ENCODE results near the gene UBR4. TPM values are rescaled to one million over a fixed set of nuclear protein-coding genes. Genes with fewer than 3 reads are reported as not detected.
"Not testable (repeated sequence)": the region's sequence is repeated elsewhere in the genome, so short reads cannot be mapped to it uniquely, and the experiment has no call there.

UBR4 gene
- total RNA-seq, 1 donor from 2014 or later, result 73.6 TPM

DNA sequence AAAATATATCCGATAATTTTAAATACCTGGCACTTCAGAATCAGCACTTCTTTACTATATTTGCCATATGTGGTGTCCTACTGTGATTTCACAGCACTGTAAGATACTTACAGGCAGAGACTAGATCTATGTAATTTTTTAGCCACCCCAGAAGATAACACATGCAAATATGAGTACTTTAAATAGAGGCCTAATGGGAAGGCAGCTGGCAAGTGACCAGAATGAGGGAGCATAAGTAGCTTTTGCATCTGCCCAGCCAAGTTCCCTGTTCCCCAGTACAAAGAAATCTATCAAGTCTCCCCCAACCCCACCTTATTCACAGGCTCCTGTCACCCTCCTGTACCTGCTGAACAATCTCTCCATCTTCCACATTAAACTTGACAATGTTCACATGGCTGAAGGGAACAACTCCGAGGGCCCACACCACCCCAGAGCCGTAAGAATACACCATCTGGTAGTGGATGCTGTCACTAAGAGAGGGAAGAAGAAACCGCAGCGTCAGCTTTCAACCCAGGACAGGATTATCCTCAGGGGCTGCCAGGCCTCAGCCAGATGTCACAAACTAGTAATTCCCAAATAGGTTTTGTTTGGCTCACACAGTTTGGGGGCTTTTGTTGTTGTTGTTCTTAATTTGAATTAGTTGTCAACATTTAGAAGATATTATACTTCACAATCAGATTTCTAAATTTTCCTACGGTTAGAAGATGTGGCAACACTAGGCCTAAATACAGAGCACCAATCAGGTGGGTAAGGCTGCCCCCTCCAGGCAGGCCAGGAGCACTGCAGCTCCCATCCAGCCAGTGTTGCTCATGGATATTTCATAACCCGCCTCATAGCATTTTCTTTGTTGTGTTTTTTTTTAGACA, 30.8 kb upstream of the UBR4 start:
- peaks cover 54 to 73% (median 72%) of the 10 kb centered on the region in 3 donors for H3K36me3 ChIP-seq (ENCODE audit: control insufficient read depth in 3 of 3, insufficient read depth in 3 of 3, low read length in 3 of 3)
- peaks cover 18 to 22% (median 21%) of the 10 kb centered on the region in 3 donors for H3K4me1 ChIP-seq (ENCODE audit: control insufficient read depth in 3 of 3, insufficient read depth in 3 of 3, low read length in 3 of 3)
- no peak overlapping the region for H3K4me3 ChIP-seq (ENCODE audit: low read length in 3 of 3)
- no peaks in the 10 kb centered on the region for H3K9me3 ChIP-seq (ENCODE audit: control insufficient read depth in 3 of 3, low read length in 3 of 3)
- peak overlapping the region; percentile 49 for H3K27ac ChIP-seq (ENCODE audit: low read depth, low read length)
- no peaks in the 10 kb centered on the region for H3K27me3 ChIP-seq (ENCODE audit: control insufficient read depth in 3 of 3, insufficient read depth in 3 of 3, low read length in 3 of 3)
- H3K9ac ChIP-seq (ENCODE audit: low read depth in 1 of 3, low read length in 3 of 3), result peak overlapping the region; percentile 5 to 72 (median 63)

DNA sequence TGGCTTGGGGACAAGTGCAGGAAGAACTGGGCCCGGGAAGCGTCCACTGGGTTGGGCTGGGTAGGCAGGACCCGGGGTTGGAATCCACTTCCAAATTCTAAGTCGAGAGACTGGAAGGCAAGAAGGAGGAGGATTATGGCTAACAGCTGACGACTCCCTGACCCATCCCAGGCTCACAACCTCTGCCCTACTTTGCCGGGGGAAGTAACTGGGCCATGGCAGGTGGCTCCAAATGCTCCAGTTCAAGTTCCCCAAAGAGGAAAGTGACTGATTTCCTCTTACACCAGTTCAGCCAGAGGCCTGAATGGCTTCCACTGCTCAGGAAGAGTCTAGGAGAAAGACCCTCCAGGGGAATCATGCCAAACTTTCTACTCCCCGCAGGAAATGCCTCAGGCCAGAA, 29.8 kb upstream of the UBR4 start:
- no peak overlapping the region for H3K4me3 ChIP-seq (ENCODE audit: low read length in 3 of 3)
- peak overlapping the region in 2 of 3 donors; percentile 47 to 72 for H3K9ac ChIP-seq (ENCODE audit: low read depth in 1 of 3, low read length in 3 of 3)
- H3K4me1 ChIP-seq (ENCODE audit: control insufficient read depth in 3 of 3, insufficient read depth in 3 of 3, low read length in 3 of 3), result peaks cover 18 to 22% (median 21%) of the 10 kb centered on the region in 3 donors
- H3K9me3 ChIP-seq (ENCODE audit: control insufficient read depth in 3 of 3, low read length in 3 of 3), result no peaks in the 10 kb centered on the region
- peaks cover 55 to 77% (median 66%) of the 10 kb centered on the region in 3 donors for H3K36me3 ChIP-seq (ENCODE audit: control insufficient read depth in 3 of 3, insufficient read depth in 3 of 3, low read length in 3 of 3)
- H3K27ac ChIP-seq (ENCODE audit: low read depth, low read length), result peak overlapping the region; percentile 49
- no peaks in the 10 kb centered on the region for H3K27me3 ChIP-seq (ENCODE audit: control insufficient read depth in 3 of 3, insufficient read depth in 3 of 3, low read length in 3 of 3)

- Histone ChIP-seq H3K27ac (ENCODE audit: low read depth, low read length) (no peak overlapping the region), H3K4me3 (ENCODE audit: low read length in 3 of 3) (no peak overlapping the region), H3K9me3 (ENCODE audit: control insufficient read depth in 3 of 3, low read length in 3 of 3) (no peaks in the 10 kb centered on the region), H3K9ac (ENCODE audit: low read depth in 1 of 3, low read length in 3 of 3) (peak overlapping the region in 1 of 3 donors; percentile 1), H3K36me3 (ENCODE audit: control insufficient read depth in 3 of 3, insufficient read depth in 3 of 3, low read length in 3 of 3) (peaks cover 46 to 68% (median 61%) of the 10 kb centered on the region in 3 donors), H3K4me1 (ENCODE audit: control insufficient read depth in 3 of 3, insufficient read depth in 3 of 3, low read length in 3 of 3) (peaks cover 19 to 28% (median 21%) of the 10 kb centered on the region in 3 donors), H3K27me3 (ENCODE audit: control insufficient read depth in 3 of 3, insufficient read depth in 3 of 3, low read length in 3 of 3) (no peaks in the 10 kb centered on the region)
Observed at GRCh38 chr1:19234224-19234623, 24.2 kb upstream of the UBR4 start.

GRCh38 chr1:19232524-19232846, 22.4 kb upstream of the UBR4 start:
- Histone ChIP-seq H3K9ac (ENCODE audit: low read depth in 1 of 3, low read length in 3 of 3) (no peak overlapping the region), H3K27me3 (ENCODE audit: control insufficient read depth in 3 of 3, insufficient read depth in 3 of 3, low read length in 3 of 3) (no peaks in the 10 kb centered on the region), H3K27ac (ENCODE audit: low read depth, low read length) (peak overlapping the region; percentile 21), H3K4me3 (ENCODE audit: low read length in 3 of 3) (no peak overlapping the region), H3K36me3 (ENCODE audit: control insufficient read depth in 3 of 3, insufficient read depth in 3 of 3, low read length in 3 of 3) (peaks cover 31 to 59% (median 46%) of the 10 kb centered on the region in 3 donors), H3K4me1 (ENCODE audit: control insufficient read depth in 3 of 3, insufficient read depth in 3 of 3, low read length in 3 of 3) (peaks cover 17 to 26% (median 18%) of the 10 kb centered on the region in 3 donors), H3K9me3 (ENCODE audit: control insufficient read depth in 3 of 3, low read length in 3 of 3) (no peaks in the 10 kb centered on the region)

GRCh38 chr1:19231736-19232523, 21.9 kb upstream of the UBR4 start:
- Histone ChIP-seq H3K36me3 (ENCODE audit: control insufficient read depth in 3 of 3, insufficient read depth in 3 of 3, low read length in 3 of 3) (peaks cover 29 to 58% (median 46%) of the 10 kb centered on the region in 3 donors), H3K4me1 (ENCODE audit: control insufficient read depth in 3 of 3, insufficient read depth in 3 of 3, low read length in 3 of 3) (peaks cover 17 to 26% (median 18%) of the 10 kb centered on the region in 3 donors)
- H3K27me3 ChIP-seq (ENCODE audit: control insufficient read depth in 3 of 3, insufficient read depth in 3 of 3, low read length in 3 of 3); H3K9me3 ChIP-seq (ENCODE audit: control insufficient read depth in 3 of 3, low read length in 3 of 3); H3K4me3 ChIP-seq (ENCODE audit: low read length in 3 of 3); H3K9ac ChIP-seq (ENCODE audit: low read depth in 1 of 3, low read length in 3 of 3); H3K27ac ChIP-seq (ENCODE audit: low read depth, low read length): not testable (repeated sequence)

- H3K27ac ChIP-seq (ENCODE audit: low read depth, low read length), result no peak overlapping the region
- H3K9me3 ChIP-seq (ENCODE audit: control insufficient read depth in 3 of 3, low read length in 3 of 3), result no peaks in the 10 kb centered on the region
- no peaks in the 10 kb centered on the region for H3K27me3 ChIP-seq (ENCODE audit: control insufficient read depth in 3 of 3, insufficient read depth in 3 of 3, low read length in 3 of 3)
- H3K4me3 ChIP-seq (ENCODE audit: low read length in 3 of 3), result no peak overlapping the region
- peaks cover 37 to 62% (median 60%) of the 10 kb centered on the region in 3 donors for H3K36me3 ChIP-seq (ENCODE audit: control insufficient read depth in 3 of 3, insufficient read depth in 3 of 3, low read length in 3 of 3)
- H3K9ac ChIP-seq (ENCODE audit: low read depth in 1 of 3, low read length in 3 of 3), result no peak overlapping the region
- peaks cover 17 to 26% (median 18%) of the 10 kb centered on the region in 3 donors for H3K4me1 ChIP-seq (ENCODE audit: control insufficient read depth in 3 of 3, insufficient read depth in 3 of 3, low read length in 3 of 3)
Observed at GRCh38 chr1:19229828-19230325, 19.8 kb upstream of the UBR4 start.

DNA sequence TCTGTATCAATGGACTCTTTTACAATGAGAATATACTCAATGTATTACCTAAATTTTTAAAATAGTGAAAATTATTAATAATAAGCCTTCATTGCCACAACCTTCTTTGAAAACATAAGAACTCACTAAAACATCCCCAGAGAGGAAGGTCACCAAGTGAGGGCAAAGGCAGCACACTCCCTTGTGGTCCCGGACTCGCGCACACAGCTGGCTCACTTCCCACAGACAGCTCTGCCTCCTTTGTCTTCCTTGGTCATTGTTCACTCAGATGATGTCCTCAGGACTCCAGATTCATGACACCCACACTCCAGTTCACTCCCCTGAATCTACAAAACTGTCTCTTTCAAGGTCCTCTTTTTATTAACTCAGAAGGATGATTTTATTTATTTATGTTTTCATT, 19.2 kb upstream of the UBR4 start:
- Histone ChIP-seq H3K27me3 (ENCODE audit: control insufficient read depth in 3 of 3, insufficient read depth in 3 of 3, low read length in 3 of 3) (no peaks in the 10 kb centered on the region), H3K9ac (ENCODE audit: low read depth in 1 of 3, low read length in 3 of 3) (no peak overlapping the region), H3K4me3 (ENCODE audit: low read length in 3 of 3) (no peak overlapping the region), H3K27ac (ENCODE audit: low read depth, low read length) (no peak overlapping the region), H3K4me1 (ENCODE audit: control insufficient read depth in 3 of 3, insufficient read depth in 3 of 3, low read length in 3 of 3) (peaks cover 17 to 25% (median 17%) of the 10 kb centered on the region in 3 donors), H3K36me3 (ENCODE audit: control insufficient read depth in 3 of 3, insufficient read depth in 3 of 3, low read length in 3 of 3) (peaks cover 35 to 65% (median 65%) of the 10 kb centered on the region in 3 donors), H3K9me3 (ENCODE audit: control insufficient read depth in 3 of 3, low read length in 3 of 3) (no peaks in the 10 kb centered on the region)

DNA sequence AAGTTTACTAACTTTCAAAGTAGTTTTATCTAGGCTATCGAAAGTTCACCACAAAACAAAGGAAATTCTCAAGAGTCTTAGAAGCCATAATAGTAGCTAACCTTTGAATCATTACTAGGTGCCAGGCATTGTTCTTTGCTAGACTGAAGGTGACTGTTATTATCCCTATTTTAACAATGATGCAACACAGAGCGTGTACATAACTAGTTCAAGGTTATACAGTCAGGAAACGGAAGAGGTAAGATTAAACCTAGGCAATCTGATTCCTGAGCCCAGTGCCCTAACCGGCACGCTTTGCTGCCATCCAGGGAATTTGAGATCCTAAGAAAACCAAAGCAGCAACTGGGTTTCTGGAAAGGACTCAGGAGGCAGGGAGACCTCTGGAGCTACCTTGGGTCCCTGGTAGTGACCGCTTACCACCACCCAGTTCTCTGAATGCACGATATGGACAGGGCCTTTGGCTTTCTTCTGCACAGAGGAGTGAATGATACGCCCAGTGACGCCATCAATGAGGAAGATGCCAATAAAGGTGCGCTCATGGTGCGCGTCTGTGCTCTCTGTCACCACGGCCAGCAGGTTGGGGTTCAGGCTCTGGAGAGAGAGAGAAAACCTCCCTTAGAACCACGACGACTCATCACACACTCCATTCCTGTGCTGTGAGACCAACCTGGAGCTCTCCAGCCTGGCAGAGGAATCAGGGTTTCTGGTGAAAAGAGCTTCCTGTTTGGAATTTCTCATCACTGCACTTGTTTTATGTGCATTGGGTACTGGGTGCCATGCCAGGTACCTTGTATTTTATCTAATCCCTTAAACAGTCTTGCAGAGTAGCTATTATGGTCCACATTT, 13.1 kb upstream of the UBR4 start:
- H3K4me3 ChIP-seq (ENCODE audit: low read length in 3 of 3), result no peak overlapping the region
- no peaks in the 10 kb centered on the region for H3K27me3 ChIP-seq (ENCODE audit: control insufficient read depth in 3 of 3, insufficient read depth in 3 of 3, low read length in 3 of 3)
- peak overlapping the region; percentile 57 for H3K27ac ChIP-seq (ENCODE audit: low read depth, low read length)
- no peaks in the 10 kb centered on the region for H3K9me3 ChIP-seq (ENCODE audit: control insufficient read depth in 3 of 3, low read length in 3 of 3)
- H3K9ac ChIP-seq (ENCODE audit: low read depth in 1 of 3, low read length in 3 of 3), result peak overlapping the region in 1 of 3 donors; percentile 4
- H3K4me1 ChIP-seq (ENCODE audit: control insufficient read depth in 3 of 3, insufficient read depth in 3 of 3, low read length in 3 of 3), result peaks cover 39 to 45% (median 44%) of the 10 kb centered on the region in 3 donors
- peaks cover 30 to 63% (median 56%) of the 10 kb centered on the region in 3 donors for H3K36me3 ChIP-seq (ENCODE audit: control insufficient read depth in 3 of 3, insufficient read depth in 3 of 3, low read length in 3 of 3)

- H3K36me3 ChIP-seq (ENCODE audit: control insufficient read depth in 3 of 3, insufficient read depth in 3 of 3, low read length in 3 of 3), result peaks cover 30 to 66% (median 56%) of the 10 kb centered on the region in 3 donors
- no peaks in the 10 kb centered on the region for H3K27me3 ChIP-seq (ENCODE audit: control insufficient read depth in 3 of 3, insufficient read depth in 3 of 3, low read length in 3 of 3)
- peak overlapping the region in 1 of 3 donors; percentile 55 for H3K9ac ChIP-seq (ENCODE audit: low read depth in 1 of 3, low read length in 3 of 3)
- H3K27ac ChIP-seq (ENCODE audit: low read depth, low read length), result peak overlapping the region; percentile 57
- no peaks in the 10 kb centered on the region for H3K9me3 ChIP-seq (ENCODE audit: control insufficient read depth in 3 of 3, low read length in 3 of 3)
- H3K4me1 ChIP-seq (ENCODE audit: control insufficient read depth in 3 of 3, insufficient read depth in 3 of 3, low read length in 3 of 3), result peaks cover 39 to 45% (median 44%) of the 10 kb centered on the region in 3 donors
- H3K4me3 ChIP-seq (ENCODE audit: low read length in 3 of 3), result no peak overlapping the region
Observed at GRCh38 chr1:19222573-19222972, 12.5 kb upstream of the UBR4 start.
